K562 (cell line): Measurements from ENCODE around the gene ZNF668. TPM values are rescaled to one million over a fixed set of nuclear protein-coding genes. Genes with fewer than 3 reads are reported as not detected.

Experiments used
- ATAC-seq: fragments of 200-7000 bp; cut with Tn5 transposase; 3 replicates; pipeline ENCODE4 v1.9.1; 2020; ENCODE audit warnings: moderate library complexity
- Bru-seq: library from RNA; stranded (reverse); fragments of 400-500 nt; gene quantifications from one replicate; lab custom pipeline; 2021; lab: Mats Ljungman, UMichigan
- BruChase-seq, 2 experiments: library from RNA; stranded (reverse); fragments of 400-500 nt; gene quantifications; one replicate each; lab custom pipeline; 2021; lab: Mats Ljungman, UMichigan
- BruUV-seq: library from RNA; stranded (reverse); fragments of 400-500 nt; replicated peaks from 2 replicates; lab custom pipeline; 2021; lab: Mats Ljungman, UMichigan
- CTCF ChIA-PET: fragments of 300-600 bp; formaldehyde crosslinking; extraction: SDS; loops from one replicate; lab custom pipeline; 2021; ENCODE audit warnings: low intra/inter-chr PET ratio; lab: Yijun Ruan, JAX
- POLR2A ChIA-PET: fragments of 300-600, 350-650 bp; sonication (Branson Sonifier 250); formaldehyde crosslinking; extraction: SDS; loops from one replicate; lab custom pipeline; 2021; ENCODE audit warnings: antibody characterized with exemption, inconsistent platforms; lab: Yijun Ruan, JAX
- DNase-seq, 4 experiments: peaks; one replicate each; pipeline versions ENCODE4 v3.0.0 to v3.0.0-alpha.2; 2011 to 2018; ENCODE audit warnings: low spot score in 3 of 4, mixed read lengths in 3 of 4; ENCODE audit errors: extremely low read depth in 1 of 4
- FAIRE-seq: peaks from 2 replicates; lab custom pipeline; 2011; peaks lifted over from hg19 to GRCh38; lab: Jason Lieb, UNC
- H2AFZ ChIP-seq: 2 replicates; pipeline ENCODE4 v1.6.0; 2011; ENCODE audit warnings: low read depth, low read length, control low read depth, inconsistent platforms
- H3K27ac ChIP-seq: fragments of 200-600 bp; 3 replicates; pipeline ENCODE4 v1.8.0; 2011; ENCODE audit warnings: low read depth, mild to moderate bottlenecking, control low read depth, inconsistent platforms, low read length, moderate library complexity, mixed read lengths; ENCODE audit errors: extremely low read depth
- H3K27me3 ChIP-seq, 2 experiments: fragments of 300-600 bp in 1 of 2; 2 replicates in 1 of 2; 3 replicates in 1 of 2; pipeline versions ENCODE4 v1.6.0 to v1.8.0; 2011; ENCODE audit warnings: inconsistent platforms in 2 of 2, low read length in 2 of 2, mild to moderate bottlenecking in 1 of 2, mixed read lengths in 1 of 2, moderate library complexity in 1 of 2; ENCODE audit not compliant: control insufficient read depth in 2 of 2, insufficient read depth in 2 of 2
- H3K36me3 ChIP-seq: fragments of 300-600 bp; 3 replicates; pipeline ENCODE4 v1.8.0; 2011; ENCODE audit warnings: mild to moderate bottlenecking, low read length, inconsistent platforms; ENCODE audit not compliant: control insufficient read depth, insufficient read depth
- H3K4me1 ChIP-seq, 2 experiments: fragments of 200-600 bp in 1 of 2; replicated peaks in 1 of 2; 2 replicates in 1 of 2; 3 replicates in 1 of 2; pipeline versions ENCODE4 v1.5.1 to v1.8.0; 2011; ENCODE audit warnings: inconsistent platforms in 2 of 2, low read length in 2 of 2, mild to moderate bottlenecking in 1 of 2, mixed read lengths in 1 of 2, moderate library complexity in 1 of 2; ENCODE audit not compliant: control insufficient read depth in 2 of 2, insufficient read depth in 2 of 2
- H3K4me2 ChIP-seq: 2 replicates; pipeline ENCODE4 v1.6.1; 2011; ENCODE audit warnings: low read length, control low read depth, inconsistent platforms, mixed read lengths; ENCODE audit not compliant: insufficient read depth
- H3K4me3 ChIP-seq: fragments of 200-600 bp; sonication (generic), shearing (Covaris generic); 2 replicates; pipeline ENCODE4 v1.5.1; 2016; ENCODE audit warnings: control low read depth, inconsistent platforms
- H3K79me2 ChIP-seq: fragments of 200-600 bp; 3 replicates; pipeline ENCODE4 v1.8.0; 2011; ENCODE audit warnings: low read length, inconsistent platforms; ENCODE audit not compliant: control insufficient read depth, insufficient read depth
- H3K9ac ChIP-seq, 2 experiments: 2 replicates each; pipeline versions ENCODE4 v1.6.0 to v1.6.1; 2011; ENCODE audit warnings: low read depth in 2 of 2, low read length in 2 of 2, control low read depth in 1 of 2, inconsistent platforms in 1 of 2, mild to moderate bottlenecking in 1 of 2, mixed read lengths in 1 of 2; ENCODE audit not compliant: insufficient read depth in 1 of 2
- H3K9me1 ChIP-seq: one replicate; pipeline ENCODE4 v1.6.0; 2011; ENCODE audit warnings: inconsistent platforms, mild to moderate bottlenecking, low read length, moderate library complexity; ENCODE audit not compliant: control insufficient read depth, insufficient read depth
- H3K9me3 ChIP-seq: replicated peaks from 2 replicates; pipeline ENCODE4 v1.5.1; 2011; ENCODE audit warnings: low read depth, low read length, inconsistent platforms; ENCODE audit not compliant: control insufficient read depth, insufficient read depth
- H4K20me1 ChIP-seq: replicated peaks from 2 replicates; pipeline ENCODE4 v1.6.1; 2011; ENCODE audit warnings: low read length, inconsistent platforms, mixed read lengths; ENCODE audit not compliant: control insufficient read depth, insufficient read depth
- EGR1 ChIP-seq: fragments of 450-650 bp; conservative IDR thresholded peaks from 2 replicates; pipeline ENCODE4 v1.6.1; 2017; ENCODE audit warnings: mild to moderate bottlenecking
- NELFE ChIP-seq: IDR thresholded peaks from 2 replicates; pipeline ENCODE4 v1.6.1; 2011; ENCODE audit warnings: mild to moderate bottlenecking; ENCODE audit not compliant: insufficient read depth, insufficient read length
- PCBP2 ChIP-seq: fragments of 200-400 bp; formaldehyde crosslinking; IDR thresholded peaks from 2 replicates; pipeline ENCODE4 v1.6.1; 2018; ENCODE audit warnings: low read length, low read depth, mild to moderate bottlenecking, moderate library complexity; ENCODE audit not compliant: poor library complexity, severe bottlenecking
- RFX7 ChIP-seq: fragments of 250-450 bp; sonication (Bioruptor Pico); IDR thresholded peaks from 2 replicates; pipeline ENCODE4 v1.5.1; 2021; ENCODE audit warnings: mild to moderate bottlenecking
- SMAD2 ChIP-seq: fragments of 150-350 bp; IDR thresholded peaks from 2 replicates; pipeline ENCODE4 v1.6.1; 2014; ENCODE audit warnings: low read depth, mild to moderate bottlenecking, low read length
- SMAD3 ChIP-seq: fragments of 450-650 bp; formaldehyde crosslinking; conservative IDR thresholded peaks from 2 replicates; pipeline ENCODE4 v1.4.0; 2020; ENCODE audit warnings: mild to moderate bottlenecking
- TCF7L2 ChIP-seq: fragments of 150-350 bp; IDR thresholded peaks from 2 replicates; pipeline ENCODE4 v1.6.1; 2016; ENCODE audit warnings: low read depth, mild to moderate bottlenecking, low read length, moderate library complexity
- VEZF1 ChIP-seq: fragments of 200-800 bp; sonication (Bioruptor generic); IDR thresholded peaks from 2 replicates; pipeline ENCODE4 v1.6.1; 2017; ENCODE audit warnings: missing genetic modification characterization, missing compliant biosample characterization
- ZNF140 ChIP-seq: fragments of 250-450 bp; sonication (Bioruptor Pico); IDR thresholded peaks from 2 replicates; pipeline ENCODE4 v1.8.0; 2021; ENCODE audit warnings: moderate library complexity, mild to moderate bottlenecking, inconsistent platforms
- ZNF174 ChIP-seq: fragments of 250-450 bp; sonication (Bioruptor Pico); IDR thresholded peaks from 2 replicates; pipeline ENCODE4 v1.4.0; 2020; ENCODE audit warnings: mild to moderate bottlenecking
- ZNF696 ChIP-seq: fragments of 250-450 bp; sonication (Bioruptor Pico); conservative IDR thresholded peaks from 2 replicates; pipeline ENCODE4 v1.4.0; 2020; ENCODE audit warnings: mild to moderate bottlenecking, moderate library complexity
- WGBS: fragments of 100-300 bp; shearing (Covaris generic); methylation state at CpG from one replicate; pipeline ENCODE4 v1.1.6; 2016; ENCODE audit warnings: low coverage, mixed read lengths; ENCODE audit not compliant: insufficient coverage; ENCODE audit errors: missing lambda C conversion rate; 5-methylcytosine and 5-hydroxymethylcytosine counted together
- in situ Hi-C: fragments of 300-500 bp; cut with MboI; formaldehyde crosslinking; loops from 4 replicates; pipeline ENCODE4 v1.15.0; 2018; ENCODE audit warnings: inconsistent platforms, mixed read lengths
- intact Hi-C: fragments of 100-400 bp; cut with micrococcal nuclease; formaldehyde crosslinking; loops from 2 replicates; pipeline ENCODE4 v1.14.2; 2022
- long read RNA-seq, 3 experiments: library from polyadenylated mRNA in 2 of 3; library from RNA in 1 of 3; unstranded in 2 of 3; stranded (forward) in 1 of 3; transcript quantifications; one replicate each; pipeline ENCODE4 v2.0.0, GENCODE V29; 2019 to 2022
- polyA minus RNA-seq, 3 experiments: library from RNA; depleted of rRNA, polyadenylated mRNA; stranded (reverse); fragments of >200 nt; gene quantifications; 2 replicates each; pipeline ENCODE4 v1.2.3, GENCODE V29; 2011
- polyA plus RNA-seq, 8 experiments: library from polyadenylated mRNA; depleted of rRNA in 4 of 8; stranded (reverse) in 5 of 8; unstranded in 3 of 8; fragments of >200 nt; fragmentation: Nextera tagmentation in 2 of 8; fragmentation: Illumina TruSeq in 1 of 8; extraction: Ambion mirVana in 2 of 8; extraction: Trizol in 1 of 8; gene quantifications; 2 replicates each; pipeline versions ENCODE4 v1.2.1 to v1.2.3, GENCODE V29; 2011 to 2014; ENCODE audit warnings: inconsistent platforms in 1 of 8, missing spikeins in 1 of 8
- total RNA-seq, 7 experiments: library from RNA; depleted of rRNA in 6 of 7; stranded (reverse); fragments of >200 nt in 6 of 7; fragmentation: Illumina TruSeq in 2 of 7; extraction: Trizol in 2 of 7; gene quantifications; 2 replicates each; pipeline versions ENCODE4 v1.2.1 to v1.2.3, GENCODE V29; 2011 to 2021; ENCODE audit warnings: low replicate concordance in 1 of 7
- TF ChIP-seq, protein P1 (sequence below): fragments of 200-400 bp; formaldehyde crosslinking; IDR thresholded peaks from 2 replicates; pipeline ENCODE4 v1.6.1; 2017; ENCODE audit warnings: mild to moderate bottlenecking, low read depth, low read length, moderate library complexity

ZNF668 gene
- 5.0 and 15.9 TPM in 2 replicates for total RNA-seq (2011; cell fraction: chromatin; rRNA removed; ENCODE audit: low replicate concordance)
- total RNA-seq (2011; cell fraction: nucleolus; rRNA removed) = 15.7 and 17.7 TPM in 2 replicates
- total RNA-seq (2011; cell fraction: nucleoplasm; rRNA removed) = 7.7 and 10.0 TPM in 2 replicates
- 8.1 and 11.4 TPM in 2 replicates for total RNA-seq (2014; rRNA removed)
- 0.83 and 1.6 TPM in 2 replicates for total RNA-seq (2014; rRNA removed; fragmentation: Illumina TruSeq; extraction: Trizol)
- 4.4 and 5.2 TPM in 2 replicates for total RNA-seq (2015; rRNA removed; fragmentation: Illumina TruSeq; extraction: Trizol)
- total RNA-seq (2021) = 13.5 and 15.3 TPM in 2 replicates
- 3.0 and 4.7 TPM in 2 replicates for polyA plus RNA-seq (2011; rRNA removed)
- polyA plus RNA-seq (2011; cell fraction: cytosol; rRNA removed) = 5.7 and 17.3 TPM in 2 replicates
- 5.7 and 10.3 TPM in 2 replicates for polyA plus RNA-seq (2011; cell fraction: nucleus; rRNA removed)
- 6.9 and 8.6 TPM in 2 replicates for polyA plus RNA-seq (2012)
- polyA plus RNA-seq (2014; fragmentation: Illumina TruSeq; extraction: Trizol) = 3.1 and 3.3 TPM in 2 replicates
- polyA plus RNA-seq (2014; fragmentation: Nextera tagmentation; extraction: Ambion mirVana) = under 1 TPM in 1 of 2 experiments, not detected in 1; 0.04 TPM
- polyA plus RNA-seq (2014; rRNA removed) = 7.9 and 10.1 TPM in 2 replicates
- polyA minus RNA-seq (2011; rRNA and poly(A)+ RNA removed) = 2.5 and 3.0 TPM in 2 replicates
- polyA minus RNA-seq (2011; cell fraction: cytosol; rRNA and poly(A)+ RNA removed) = 6.7 and 10.6 TPM in 2 replicates
- polyA minus RNA-seq (2011; cell fraction: nucleus; rRNA and poly(A)+ RNA removed) = 4.4 and 4.7 TPM in 2 replicates
- Bru-seq, nascent RNA = percentile 69 among the genes with signal in this experiment
- percentile 69 among the genes with signal in this experiment for BruChase-seq, experiment 1, labeled RNA remaining after a 2-hour chase
- BruChase-seq, experiment 2, labeled RNA remaining after a 6-hour chase = percentile 72 among the genes with signal in this experiment
- long read RNA-seq, experiment 1, transcript ZNF668-201 (3 exons, 2,762 nt) = major isoform, 31 of 102 reads
- long read RNA-seq, experiment 1, partial matches to known transcripts = 39 of 102 reads
- long read RNA-seq, experiment 1, other reads (novel, unspliced or antisense) = 31 of 102 reads
- long read RNA-seq, experiment 2, transcript ZNF668-201 (3 exons, 2,762 nt) = major isoform, 11 of 22 reads
- long read RNA-seq, experiment 2, partial matches to known transcripts = 10 of 22 reads
- long read RNA-seq, experiment 2, other reads (novel, unspliced or antisense) = 1 of 22 reads
- long read RNA-seq, experiment 3, transcript ZNF668-201 (3 exons, 2,762 nt) = major isoform, 7 of 10 reads
- long read RNA-seq, experiment 3, partial matches to known transcripts = 1 of 10 reads
- long read RNA-seq, experiment 3, other reads (novel, unspliced or antisense) = 2 of 10 reads

- FAIRE-seq = peak; percentile 99
- BruUV-seq = no TSS peak
- no peak for TF ChIP-seq SMAD3 (CRISPR knock-in tag)
- no peak for TF ChIP-seq TCF7L2
- no peak for TF ChIP-seq SMAD2
- TF ChIP-seq PCBP2 = no peak
- no peak for TF ChIP-seq VEZF1 (CRISPR knock-in tag)
- TF ChIP-seq NELFE = no peak
- no peak for TF ChIP-seq RFX7 (CRISPR knock-in tag)
- TF ChIP-seq EGR1 = peak; percentile 78
- no peak for TF ChIP-seq ZNF174 (CRISPR knock-in tag)
- TF ChIP-seq, protein P1, sequence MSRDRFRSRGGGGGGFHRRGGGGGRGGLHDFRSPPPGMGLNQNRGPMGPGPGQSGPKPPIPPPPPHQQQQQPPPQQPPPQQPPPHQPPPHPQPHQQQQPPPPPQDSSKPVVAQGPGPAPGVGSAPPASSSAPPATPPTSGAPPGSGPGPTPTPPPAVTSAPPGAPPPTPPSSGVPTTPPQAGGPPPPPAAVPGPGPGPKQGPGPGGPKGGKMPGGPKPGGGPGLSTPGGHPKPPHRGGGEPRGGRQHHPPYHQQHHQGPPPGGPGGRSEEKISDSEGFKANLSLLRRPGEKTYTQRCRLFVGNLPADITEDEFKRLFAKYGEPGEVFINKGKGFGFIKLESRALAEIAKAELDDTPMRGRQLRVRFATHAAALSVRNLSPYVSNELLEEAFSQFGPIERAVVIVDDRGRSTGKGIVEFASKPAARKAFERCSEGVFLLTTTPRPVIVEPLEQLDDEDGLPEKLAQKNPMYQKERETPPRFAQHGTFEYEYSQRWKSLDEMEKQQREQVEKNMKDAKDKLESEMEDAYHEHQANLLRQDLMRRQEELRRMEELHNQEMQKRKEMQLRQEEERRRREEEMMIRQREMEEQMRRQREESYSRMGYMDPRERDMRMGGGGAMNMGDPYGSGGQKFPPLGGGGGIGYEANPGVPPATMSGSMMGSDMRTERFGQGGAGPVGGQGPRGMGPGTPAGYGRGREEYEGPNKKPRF = no peak
- no peak for TF ChIP-seq ZNF140 (CRISPR knock-in tag)
- TF ChIP-seq ZNF696 (CRISPR knock-in tag) = no peak
Measured at GRCh38 chr16:31073970-31074813, at the start of gene ZNF668, which contains the start of gene ZNF646. ZNF668 (minus strand) TSS chr16:31074240; CDS start chr16:31064459, 9,781 bp downstream. ZNF646 (plus strand) TSS chr16:31074422; CDS start chr16:31076325, 1,903 bp downstream.

More at GRCh38 chr16:31073970-31074813, at the start of gene ZNF668, which contains the start of gene ZNF646:
- intact Hi-C loops = loop anchor here (2.0 to 5.0 kb wide), 2 partner anchors 69 to 82 kb away; no protein-coding TSS in a partner anchor
- H2AFZ ChIP-seq = peak within 1 kb of the TSS; percentile 95
- H3K27me3 ChIP-seq = no peaks in the 10 kb centered on the region
- WGBS = under 1% methylated on average over 40 of the region's 48 CpGs
- ChIA-PET POLR2A (interaction anchor here (0.6 to 3.3 kb wide), 22 partner anchors 8 to 216 kb away, joined by 3 to 32 read pairs (median 4); partner anchors contain the start of genes FUS, KAT8, PRSS53 and STX4), CTCF (interaction anchor here (0.6 kb wide), 1 partner anchor 172 kb away, joined by 4 read pairs; no protein-coding TSS in a partner anchor)
- H3K4me1 ChIP-seq = peaks cover 11 to 34% of the 10 kb centered on the region in 2 experiments; a peak in 4 of 5 replicates
- in situ Hi-C loops = no loop called here
- no peaks in the 10 kb centered on the region for H3K9me3 ChIP-seq
- H3K4me3 ChIP-seq = peak within 1 kb of the TSS; percentile 79
- no peaks in the 10 kb centered on the region; the same call in 1 of the 2 replicates for H4K20me1 ChIP-seq
- peaks cover 66% of the 10 kb centered on the region for H3K79me2 ChIP-seq
- H3K4me2 ChIP-seq = peak within 1 kb of the TSS; percentile 97
- peaks cover 36% of the 10 kb centered on the region for H3K36me3 ChIP-seq
- peak; percentile 91 for ATAC-seq
- peak within 1 kb of the TSS; percentile 88 for H3K27ac ChIP-seq
- DNase-seq = peak; percentile 92 to 99 (median 94)
- no peaks in the 10 kb centered on the region for H3K9me1 ChIP-seq
- H3K9ac ChIP-seq = peak within 1 kb of the TSS; percentile 86 to 95
